Measurements from ENCODE around the gene CTNND2.

CTNND2 gene

DNA sequence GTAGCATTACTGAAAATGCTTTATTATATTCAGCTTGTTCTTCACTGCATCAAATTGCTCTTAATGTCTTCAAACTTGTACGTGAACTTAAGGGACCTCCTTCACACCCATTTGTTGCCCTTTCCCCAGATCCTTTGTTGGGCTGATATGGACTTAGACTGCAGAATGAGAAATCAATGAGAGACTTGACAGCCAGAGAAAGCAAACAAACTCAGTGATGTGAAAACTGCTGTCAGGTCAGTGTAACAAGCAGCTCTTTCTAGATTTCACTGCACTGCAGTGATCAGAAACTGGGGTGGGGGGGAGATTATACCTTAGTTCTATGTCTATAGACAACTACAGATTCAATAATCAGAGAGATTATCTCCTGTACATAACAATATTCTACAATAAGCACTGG is 652.2 kb downstream of the CTNND2 start:
- no peak for DNase-seq (ENCODE audit: low read depth)

DNA sequence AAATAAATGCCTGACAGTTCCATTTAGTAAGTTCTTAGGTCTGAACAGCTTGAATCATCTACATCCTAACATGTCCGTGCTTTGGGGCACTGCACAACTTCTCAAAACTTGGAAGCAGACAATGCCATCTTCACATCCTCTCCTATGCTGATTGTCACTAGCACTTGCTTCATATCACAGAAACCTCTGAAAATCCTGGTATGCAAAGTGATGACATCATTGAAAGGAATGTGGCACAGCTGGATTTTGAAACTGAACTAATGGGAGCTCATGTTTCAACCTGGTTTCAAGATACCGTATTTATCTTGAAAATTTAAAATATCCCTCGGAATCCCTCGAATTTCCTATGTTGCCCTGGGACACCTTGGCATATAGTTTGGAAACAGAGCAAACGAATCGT is 653.0 kb downstream of the CTNND2 start:
- DNase-seq (ENCODE audit: low read depth): no peak

DNA sequence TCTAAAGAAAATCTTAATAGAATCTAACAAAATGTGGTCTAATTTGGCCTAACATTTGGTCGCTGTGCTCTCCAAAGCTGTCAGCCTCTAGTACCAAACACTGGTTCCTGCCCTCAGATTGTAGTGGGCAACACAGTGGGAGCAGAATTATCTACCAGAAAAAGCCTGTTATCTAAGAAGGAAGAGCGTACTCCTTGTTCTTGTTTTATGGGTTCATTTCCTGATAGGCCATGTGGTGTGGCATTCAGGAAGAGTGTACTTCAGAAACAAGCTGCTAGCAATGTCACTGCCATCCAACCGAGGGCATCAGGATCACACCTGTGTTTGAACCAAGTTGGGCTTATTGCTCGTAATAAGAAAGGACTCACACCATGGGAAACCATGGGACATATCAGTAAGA is 655.3 kb downstream of the CTNND2 start:
- no peak for DNase-seq (ENCODE audit: low read depth)

DNA sequence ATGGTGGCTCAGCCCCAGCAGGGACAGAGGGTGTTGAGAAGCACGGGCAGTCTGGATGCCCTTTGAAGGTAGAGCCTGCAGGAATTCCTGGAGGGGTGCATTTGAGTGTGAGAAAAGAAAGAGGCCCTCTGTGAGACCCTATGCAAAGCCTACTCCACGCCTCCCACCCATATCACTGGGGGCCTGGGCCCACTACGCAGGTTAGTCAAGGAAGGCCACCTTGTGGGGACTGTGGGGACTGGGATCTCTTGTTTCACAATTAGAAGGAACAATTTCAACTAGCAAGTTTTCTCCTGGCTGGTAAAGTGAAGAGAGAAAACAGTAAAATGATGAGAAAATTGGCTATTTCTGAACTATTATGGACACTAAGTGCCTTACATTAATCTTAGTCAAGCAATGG is 657.0 kb downstream of the CTNND2 start:
- no peak for DNase-seq (ENCODE audit: low read depth)

DNA sequence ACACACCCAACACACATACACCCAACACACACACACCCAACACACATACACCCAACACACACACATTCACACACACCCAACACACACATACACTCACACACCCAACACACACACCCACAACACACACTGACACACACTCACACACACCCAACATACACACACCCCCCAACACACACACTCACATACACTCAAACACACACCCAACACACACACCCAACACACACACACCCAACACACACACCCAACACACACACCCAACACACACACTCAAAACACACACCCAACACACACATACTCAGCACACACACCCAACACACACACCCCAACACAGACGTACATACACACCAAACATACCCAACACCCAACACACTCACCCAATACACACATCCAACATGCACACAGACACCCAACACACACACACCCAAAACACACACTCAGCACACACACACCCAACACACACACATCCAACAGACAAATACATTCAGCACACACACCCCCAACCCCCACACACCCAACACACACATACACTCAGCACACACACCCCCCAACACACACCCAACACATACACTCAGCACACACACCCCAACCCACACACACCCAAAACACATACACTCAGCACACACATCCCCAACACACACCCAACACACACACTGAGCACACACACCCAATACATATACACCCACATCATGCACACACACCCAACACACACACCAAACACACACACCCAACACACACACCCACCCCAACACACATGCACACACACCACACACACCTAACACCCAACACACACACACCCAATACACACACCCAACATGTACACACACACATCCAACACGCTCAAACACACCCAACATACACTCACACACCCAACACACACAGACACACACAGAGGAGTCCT is 663.7 kb downstream of the CTNND2 start:
- no peak for DNase-seq (ENCODE audit: low read depth)

DNA sequence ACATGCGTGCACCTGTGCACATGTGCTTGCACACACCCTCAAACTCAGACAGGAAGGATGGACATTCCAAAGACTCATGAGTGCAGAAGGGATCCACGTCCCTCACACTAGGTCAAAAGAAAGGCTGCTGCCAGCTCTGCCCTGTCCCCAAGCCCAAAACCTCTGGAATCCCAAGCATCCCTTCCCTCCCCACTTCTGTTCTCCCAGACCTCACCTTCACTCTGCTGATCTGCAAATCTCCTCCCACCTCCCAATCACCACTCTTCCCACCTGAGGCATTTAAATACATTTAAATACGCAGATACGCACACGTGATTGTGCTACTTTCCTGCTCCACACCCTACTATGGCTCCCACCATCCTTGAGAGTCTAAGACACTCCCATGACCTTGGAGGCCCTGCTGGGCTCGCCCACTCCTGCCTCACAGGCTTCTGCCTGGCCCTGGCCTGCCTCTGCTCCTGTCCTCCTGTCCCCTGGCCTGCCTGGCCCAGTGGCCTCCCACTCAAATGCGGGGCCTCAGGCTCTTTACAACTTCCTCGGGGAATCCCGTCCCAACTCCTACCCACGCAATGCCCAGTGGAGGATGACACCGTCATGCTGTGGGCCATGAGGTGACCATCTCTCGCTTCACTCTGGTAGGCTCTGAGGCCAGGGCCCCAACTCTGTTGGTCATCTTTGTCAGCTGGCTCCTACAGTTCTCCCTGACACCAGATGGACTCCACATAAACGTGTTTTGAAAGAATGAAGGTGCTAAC is 664.8 kb downstream of the CTNND2 start:
- DNase-seq (ENCODE audit: low read depth): no peak

DNA sequence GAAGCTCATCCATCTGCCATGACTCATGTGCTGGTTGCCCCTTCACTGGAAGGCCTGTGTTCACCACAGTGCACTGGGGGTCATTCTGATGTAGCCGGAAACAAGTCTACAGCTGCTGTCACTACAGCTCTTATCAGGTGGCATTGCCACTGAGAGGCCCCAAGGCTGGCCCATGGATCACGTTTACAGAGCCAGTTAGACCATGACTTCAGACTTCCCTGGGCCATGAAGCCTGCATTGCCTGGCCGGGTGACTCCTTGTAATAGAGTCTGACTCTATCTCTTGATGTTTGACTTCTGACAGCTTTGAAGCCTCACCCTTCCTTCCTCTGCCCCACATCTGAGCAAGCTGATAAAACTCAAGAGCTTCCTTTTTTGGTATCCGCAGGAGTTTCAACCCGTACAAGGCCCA is 669.7 kb downstream of the CTNND2 start:
- DNase-seq (ENCODE audit: low read depth): no peak

DNA sequence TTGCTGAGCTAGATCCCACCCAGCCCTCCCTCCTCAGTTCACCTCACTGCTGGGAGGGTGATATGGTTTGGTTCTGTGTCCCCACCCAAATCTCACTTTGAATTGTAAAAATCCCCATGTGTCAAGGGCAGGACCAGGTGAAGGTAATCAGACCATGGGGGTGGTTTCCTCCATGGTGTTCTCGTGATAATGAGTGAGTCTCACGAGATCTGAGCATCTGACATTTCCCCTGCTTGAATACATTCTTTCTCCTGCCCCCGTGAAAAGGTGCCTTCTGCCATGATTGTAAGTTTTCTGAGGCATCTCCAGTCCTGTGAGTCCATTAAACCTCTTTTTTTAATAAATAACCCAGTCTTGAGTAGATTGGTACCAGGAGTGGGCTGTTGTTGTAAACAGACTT is 673.4 kb downstream of the CTNND2 start:
- DNase-seq (ENCODE audit: low read depth): no peak

DNA sequence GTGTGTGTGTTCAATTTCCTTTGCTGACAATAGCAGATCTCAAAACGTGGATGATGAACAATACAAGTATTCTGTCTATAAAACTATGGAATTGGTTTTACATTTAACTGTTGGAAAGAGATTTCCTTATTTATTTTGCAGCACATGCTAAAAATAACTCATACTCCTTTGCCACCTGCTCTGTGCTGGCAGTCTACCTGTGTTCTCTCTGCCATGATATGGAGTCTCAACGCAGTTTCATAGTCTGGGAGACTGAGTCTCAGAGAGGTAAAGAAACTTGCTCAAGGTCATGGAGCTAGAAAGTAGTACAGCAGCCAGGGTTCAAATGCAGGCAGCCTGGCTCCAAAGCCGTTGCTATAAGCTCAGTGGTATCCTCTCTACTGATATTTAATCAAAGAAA is 677.2 kb downstream of the CTNND2 start:
- DNase-seq (ENCODE audit: low read depth): no peak

DNA sequence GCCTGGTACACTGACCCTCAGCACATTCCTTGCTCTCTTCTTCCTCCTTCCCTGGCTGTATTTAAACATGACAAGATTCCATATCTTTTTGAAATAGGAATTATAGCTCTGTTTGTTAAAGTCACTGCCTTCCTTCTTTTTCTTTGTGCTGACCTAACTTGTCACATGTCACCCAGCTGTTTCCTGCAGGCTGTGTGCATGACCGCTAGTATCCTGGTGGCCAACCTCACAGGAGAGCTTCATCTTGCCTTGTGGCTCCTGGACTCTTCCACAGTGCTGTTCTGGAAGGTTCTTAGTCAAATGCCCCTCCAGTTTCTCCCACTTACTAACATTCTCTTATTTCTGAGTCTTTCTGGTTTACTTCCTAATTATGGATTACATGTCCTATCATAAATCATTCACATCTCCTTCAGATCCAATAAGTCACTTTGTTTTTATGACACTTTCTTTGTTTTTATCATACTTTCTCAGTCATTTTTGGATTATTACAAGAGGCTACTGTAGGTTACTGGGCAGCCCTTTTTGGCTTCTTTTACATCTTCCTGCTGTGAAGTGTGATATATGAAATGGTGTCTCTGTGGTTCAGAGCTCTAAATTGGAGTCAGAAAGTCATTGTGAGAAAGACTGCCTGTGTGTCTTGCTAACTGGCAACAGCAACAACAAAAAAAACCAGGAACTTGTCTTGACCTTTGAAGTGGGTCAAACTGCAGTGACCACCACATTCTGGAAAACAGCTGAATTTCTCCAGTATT is 679.6 kb downstream of the CTNND2 start:
- no peak for DNase-seq (ENCODE audit: low read depth)

DNA sequence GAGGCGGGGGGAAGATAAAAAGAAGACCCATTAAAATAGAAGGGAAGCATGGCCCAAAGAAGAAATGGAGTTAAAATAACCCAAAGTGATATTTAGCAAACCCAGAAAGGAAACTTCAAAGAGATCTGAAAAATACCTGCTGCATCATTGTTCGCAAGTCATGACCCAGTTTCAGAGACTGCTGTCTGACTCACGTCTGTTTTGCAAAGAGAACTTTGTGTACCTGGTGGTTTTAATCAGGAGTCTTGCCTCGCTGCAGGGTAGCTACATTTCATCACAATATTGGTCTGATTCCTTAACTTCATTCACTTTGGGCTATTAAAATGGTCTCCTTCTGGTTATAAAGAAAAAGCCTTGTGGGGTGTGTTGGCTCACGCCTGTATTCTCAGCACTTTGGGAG is 682.1 kb downstream of the CTNND2 start:
- no peak for DNase-seq (ENCODE audit: low read depth)

DNA sequence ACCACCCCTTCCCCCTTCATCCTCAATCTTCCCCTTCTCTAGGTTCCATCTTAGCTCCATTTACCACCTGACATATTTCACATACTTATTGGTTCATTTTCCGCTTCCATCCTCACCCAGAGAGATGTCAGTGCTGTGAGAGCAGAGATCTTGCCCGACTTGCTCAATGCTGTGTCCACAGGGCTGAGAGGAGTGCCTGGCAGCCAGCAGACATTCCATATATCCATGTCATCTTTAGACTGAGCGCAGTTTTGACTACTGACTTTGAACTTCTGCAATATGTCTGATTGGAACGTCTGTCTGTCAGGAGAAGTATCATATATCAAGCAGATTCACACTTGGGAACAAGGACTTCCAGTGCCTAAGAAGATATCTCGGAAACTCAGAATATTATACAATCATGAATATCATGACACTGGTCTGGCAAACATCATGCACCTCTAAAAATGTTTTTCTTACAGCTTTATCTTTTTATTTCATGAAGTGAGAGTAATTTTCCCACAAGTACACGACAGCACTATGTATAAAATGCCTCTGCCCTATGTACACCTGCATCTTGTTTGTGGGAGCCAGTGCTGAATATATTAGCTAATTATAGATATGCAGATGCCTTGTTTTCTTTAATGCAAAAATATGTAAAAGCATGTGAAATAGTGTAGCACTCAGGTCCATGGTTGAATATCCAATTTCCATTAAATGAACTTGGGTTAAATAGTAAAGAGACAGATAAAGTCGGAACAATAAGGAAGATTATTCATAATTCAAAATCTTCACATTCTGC is 689.2 kb downstream of the CTNND2 start:
- no peak for DNase-seq (ENCODE audit: low read depth)

DNA sequence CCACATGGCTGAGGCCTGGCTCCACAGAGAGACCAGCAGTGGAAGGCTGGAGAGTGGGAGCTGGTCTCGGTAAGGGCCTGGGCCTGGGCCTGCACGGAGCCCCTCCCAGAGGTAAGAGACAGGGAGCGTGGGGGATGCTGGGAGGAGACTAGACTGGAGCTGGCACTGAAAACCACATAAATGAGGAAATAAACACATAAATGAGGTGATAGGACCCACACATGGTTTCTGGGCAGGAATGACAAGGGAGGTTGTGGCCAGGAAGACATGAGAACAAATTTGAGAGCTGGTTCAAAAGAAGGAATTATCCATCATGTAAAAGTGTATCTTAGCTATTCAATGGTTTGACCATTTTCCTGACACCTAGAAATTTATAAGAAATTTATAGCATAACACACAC is 691.5 kb downstream of the CTNND2 start:
- no peak for DNase-seq (ENCODE audit: low read depth)

DNA sequence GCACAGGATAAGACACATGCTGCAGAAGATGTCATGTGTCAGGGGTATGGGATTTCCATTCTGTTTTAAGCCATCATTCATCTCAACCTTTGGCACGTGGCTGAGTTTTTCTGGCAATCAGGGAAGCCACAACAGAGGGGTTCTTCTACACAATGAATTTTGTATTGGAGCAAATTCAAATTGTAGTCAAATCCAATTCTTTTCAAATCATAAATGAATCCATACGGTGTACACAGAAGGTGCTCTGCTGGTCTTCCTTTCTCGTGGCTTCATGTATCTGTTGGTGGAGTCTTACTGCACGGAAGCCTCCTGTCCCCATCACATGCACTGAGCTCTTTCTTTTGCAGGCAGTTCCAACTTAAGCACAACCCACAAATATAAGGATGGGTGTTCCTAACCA is 706.5 kb downstream of the CTNND2 start:
- DNase-seq (ENCODE audit: low read depth): no peak

DNA sequence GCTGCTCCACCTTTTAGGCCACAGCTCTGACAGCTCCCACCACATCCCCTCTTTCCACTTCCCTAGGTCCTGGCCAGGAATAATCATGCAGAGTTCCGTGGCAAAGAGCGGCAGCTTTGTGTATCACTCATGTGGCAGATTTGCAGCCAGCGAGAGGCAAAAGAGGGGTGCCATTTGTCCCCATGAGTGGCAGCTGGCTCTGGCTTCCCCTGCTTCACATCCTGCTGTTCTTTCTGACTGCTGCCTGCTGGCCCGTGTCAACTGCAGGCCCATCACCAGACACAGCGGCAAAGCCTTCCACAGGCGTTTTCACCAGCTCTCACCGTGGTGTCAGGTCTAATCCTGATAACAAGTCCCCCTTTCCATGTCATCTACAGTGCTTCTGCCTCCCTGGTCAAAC is 712.6 kb downstream of the CTNND2 start:
- no peak for DNase-seq (ENCODE audit: low read depth)

DNA sequence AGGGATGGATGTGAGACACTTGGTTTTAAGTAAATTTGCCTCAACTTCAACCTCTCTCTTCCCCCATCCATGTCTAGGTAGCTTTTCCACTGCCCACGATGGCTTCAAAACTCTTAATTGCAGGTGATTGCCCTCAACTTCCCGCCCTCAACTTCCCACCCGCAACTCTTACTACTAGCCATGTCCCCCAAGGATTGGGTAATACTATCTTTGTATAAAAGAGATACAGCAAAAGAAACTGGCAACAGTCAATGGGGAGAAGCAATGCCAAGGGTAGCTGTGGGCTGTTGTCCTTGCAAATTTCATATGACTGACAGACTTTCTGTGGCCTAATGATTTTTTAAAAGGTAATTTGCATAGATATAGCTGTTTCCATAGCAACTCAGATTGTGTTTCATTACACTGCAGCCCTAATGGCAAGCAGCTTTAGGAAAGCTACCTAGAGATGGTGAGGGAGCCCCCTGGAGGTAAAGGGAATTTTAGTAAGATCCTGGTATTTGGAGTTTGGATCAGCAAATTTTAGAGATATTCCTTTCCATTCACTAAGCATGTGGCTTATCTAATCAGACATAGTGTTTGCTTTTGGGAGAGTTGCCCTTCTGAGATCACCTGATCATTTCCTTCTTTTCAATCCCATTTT is 721.7 kb downstream of the CTNND2 start:
- DNase-seq (ENCODE audit: low read depth): no peak

DNA sequence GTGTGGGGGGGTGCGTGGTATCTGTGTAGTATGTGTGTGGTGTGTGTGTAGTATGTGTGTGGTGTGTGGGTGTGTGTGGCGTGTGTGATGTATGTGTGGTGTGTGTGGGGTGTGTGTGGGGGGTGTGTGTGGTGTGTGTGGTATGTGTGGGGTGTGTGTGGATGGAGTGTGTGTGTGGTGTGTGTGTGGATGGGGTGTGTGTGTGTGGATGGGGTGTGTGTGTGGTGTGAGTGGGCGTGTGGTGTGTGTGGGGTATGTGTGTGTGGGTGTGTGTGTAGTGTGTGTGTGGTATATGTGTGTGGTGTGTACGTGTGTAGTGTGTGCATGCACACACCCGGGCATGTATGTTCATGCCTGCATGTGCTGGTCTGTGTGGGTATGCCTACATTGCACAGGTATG is 722.3 kb downstream of the CTNND2 start:
- DNase-seq (ENCODE audit: low read depth): no peak

DNA sequence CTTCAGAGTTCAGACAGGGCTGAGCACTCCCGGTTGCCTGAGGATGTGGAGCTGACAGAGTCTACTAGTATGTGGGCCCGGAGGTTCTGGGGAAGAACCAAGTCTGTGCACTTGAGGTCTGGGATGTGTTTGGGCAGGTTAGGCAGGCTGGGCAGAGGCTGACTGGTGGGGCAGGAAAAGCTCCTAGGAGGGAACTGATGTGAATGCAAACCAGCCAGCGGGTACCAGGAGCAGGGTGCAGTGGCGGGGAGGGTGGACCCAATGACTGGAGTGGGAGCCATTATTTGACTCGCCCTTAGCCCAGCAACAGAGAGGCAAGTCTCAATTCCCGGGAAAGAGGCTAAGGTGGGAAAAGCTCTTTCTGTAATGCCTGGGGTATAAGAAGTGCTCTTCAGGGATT is 723.4 kb downstream of the CTNND2 start:
- DNase-seq (ENCODE audit: low read depth): no peak

DNA sequence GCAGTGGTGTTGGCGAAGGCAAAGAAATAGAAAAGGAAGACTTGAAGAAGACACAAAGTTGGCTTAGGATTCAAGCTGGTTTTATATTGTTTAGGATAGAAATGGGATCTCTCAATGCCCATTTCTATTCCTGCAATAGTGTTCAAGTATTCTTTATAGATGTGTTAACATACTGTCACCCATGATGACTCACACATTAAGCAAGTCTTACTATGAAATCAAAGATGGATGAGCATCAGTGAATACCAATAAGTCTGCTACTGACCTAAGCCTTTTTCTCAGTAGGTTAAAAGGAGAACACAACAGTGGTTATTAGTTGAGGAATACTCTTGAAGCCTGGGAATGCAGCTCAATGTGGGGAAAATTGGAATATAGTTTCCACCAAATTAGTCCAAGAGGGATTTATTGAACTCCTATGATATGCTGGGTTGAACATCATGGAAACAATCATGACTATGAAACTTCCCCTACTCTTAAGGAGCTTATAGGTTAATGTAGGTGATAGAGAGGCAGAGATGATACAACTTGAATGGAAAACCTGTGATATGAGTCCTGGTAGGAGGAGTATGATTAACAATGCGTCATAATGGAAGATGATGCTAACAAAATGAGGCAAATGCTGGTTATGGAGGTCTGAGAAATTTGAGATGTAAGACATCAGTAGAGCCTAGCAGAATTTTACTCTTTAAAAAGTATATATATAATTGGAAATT is 726.1 kb downstream of the CTNND2 start:
- no peak for DNase-seq (ENCODE audit: low read depth)

DNA sequence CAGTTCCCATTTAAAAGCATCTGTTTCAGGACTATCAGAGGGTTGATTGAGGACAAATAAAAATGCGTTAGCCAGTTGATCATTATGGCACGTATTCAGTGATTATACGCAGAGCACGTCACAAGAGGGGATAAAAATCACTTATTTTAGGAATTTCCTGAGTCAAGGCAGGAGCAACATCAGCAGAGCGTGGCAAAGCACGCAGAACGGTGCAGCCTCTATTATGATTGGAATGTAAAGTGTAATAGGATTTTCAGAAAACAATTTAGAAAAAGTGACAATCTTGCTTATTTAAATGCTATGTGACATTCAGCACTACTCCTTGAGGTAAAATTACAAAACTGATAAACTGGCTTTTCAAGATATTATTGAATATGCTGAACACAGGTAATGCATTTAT is 729.7 kb downstream of the CTNND2 start:
- DNase-seq (ENCODE audit: low read depth): no peak

DNA sequence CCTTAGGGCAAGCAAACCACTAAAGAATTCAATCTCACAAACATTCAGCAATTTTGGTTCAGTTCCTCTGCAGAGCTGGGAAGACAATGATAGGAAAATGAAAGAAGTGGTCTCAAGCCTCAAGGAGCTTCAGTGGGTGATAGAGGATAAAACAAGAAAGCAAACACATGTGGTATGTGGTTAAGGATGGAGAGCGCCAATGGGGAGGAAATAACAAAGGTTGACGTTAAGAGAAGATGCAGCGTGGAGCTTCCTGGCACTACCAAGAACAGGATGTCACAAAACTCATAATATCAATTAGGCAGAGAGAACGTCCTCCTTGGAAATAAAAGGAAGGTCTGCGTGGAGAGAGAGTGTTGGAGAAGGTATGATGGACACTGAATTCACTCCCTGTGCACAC is 731.8 kb downstream of the CTNND2 start:
- DNase-seq (ENCODE audit: low read depth): no peak

All from fibroblast of gingiva (primary cell).